ENCODE measurements around the gene SLC25A36. TPM values are rescaled to one million over a fixed set of nuclear protein-coding genes. Genes with fewer than 3 reads are reported as not detected.
"Not testable (repeated sequence)": the region's sequence is repeated elsewhere in the genome, so short reads cannot be mapped to it uniquely, and the experiment has no call there.

Gene SLC25A36
- total RNA-seq, 1 donor from 2014 or later, result 80.7 TPM

- TF ChIP-seq, protein P1, sequence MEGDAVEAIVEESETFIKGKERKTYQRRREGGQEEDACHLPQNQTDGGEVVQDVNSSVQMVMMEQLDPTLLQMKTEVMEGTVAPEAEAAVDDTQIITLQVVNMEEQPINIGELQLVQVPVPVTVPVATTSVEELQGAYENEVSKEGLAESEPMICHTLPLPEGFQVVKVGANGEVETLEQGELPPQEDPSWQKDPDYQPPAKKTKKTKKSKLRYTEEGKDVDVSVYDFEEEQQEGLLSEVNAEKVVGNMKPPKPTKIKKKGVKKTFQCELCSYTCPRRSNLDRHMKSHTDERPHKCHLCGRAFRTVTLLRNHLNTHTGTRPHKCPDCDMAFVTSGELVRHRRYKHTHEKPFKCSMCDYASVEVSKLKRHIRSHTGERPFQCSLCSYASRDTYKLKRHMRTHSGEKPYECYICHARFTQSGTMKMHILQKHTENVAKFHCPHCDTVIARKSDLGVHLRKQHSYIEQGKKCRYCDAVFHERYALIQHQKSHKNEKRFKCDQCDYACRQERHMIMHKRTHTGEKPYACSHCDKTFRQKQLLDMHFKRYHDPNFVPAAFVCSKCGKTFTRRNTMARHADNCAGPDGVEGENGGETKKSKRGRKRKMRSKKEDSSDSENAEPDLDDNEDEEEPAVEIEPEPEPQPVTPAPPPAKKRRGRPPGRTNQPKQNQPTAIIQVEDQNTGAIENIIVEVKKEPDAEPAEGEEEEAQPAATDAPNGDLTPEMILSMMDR (IDR thresholded peaks at IDR 0.05; ENCODE audit: unreplicated experiment), result no peak
- no peak for DNase-seq (ENCODE audit: low spot score)
- no peaks in the 10 kb centered on the region for H3K36me3 Mint-ChIP-seq (ENCODE audit: low read depth, unreplicated experiment)
- no peak overlapping the region for H3K27ac Mint-ChIP-seq (ENCODE audit: unreplicated experiment)
- peaks cover 4% of the 10 kb centered on the region for H3K9me3 Mint-ChIP-seq (ENCODE audit: unreplicated experiment)
- no peak overlapping the region for H3K4me3 Mint-ChIP-seq (ENCODE audit: unreplicated experiment)
- no peaks in the 10 kb centered on the region for H3K4me1 Mint-ChIP-seq (ENCODE audit: unreplicated experiment)
- no peaks in the 10 kb centered on the region for H3K27me3 Mint-ChIP-seq (ENCODE audit: unreplicated experiment)
Observed at GRCh38 chr3:140994316-140994715, 52.7 kb downstream of the SLC25A36 start.

- H3K27ac Mint-ChIP-seq (ENCODE audit: unreplicated experiment); H3K4me1 Mint-ChIP-seq (ENCODE audit: unreplicated experiment); H3K4me3 Mint-ChIP-seq (ENCODE audit: unreplicated experiment); DNase-seq (ENCODE audit: low spot score); H3K27me3 Mint-ChIP-seq (ENCODE audit: unreplicated experiment); H3K36me3 Mint-ChIP-seq (ENCODE audit: low read depth, unreplicated experiment); H3K9me3 Mint-ChIP-seq (ENCODE audit: unreplicated experiment): not testable (repeated sequence)
Observed at GRCh38 chr3:140994861-140995260, 53.2 kb downstream of the SLC25A36 start.

DNA sequence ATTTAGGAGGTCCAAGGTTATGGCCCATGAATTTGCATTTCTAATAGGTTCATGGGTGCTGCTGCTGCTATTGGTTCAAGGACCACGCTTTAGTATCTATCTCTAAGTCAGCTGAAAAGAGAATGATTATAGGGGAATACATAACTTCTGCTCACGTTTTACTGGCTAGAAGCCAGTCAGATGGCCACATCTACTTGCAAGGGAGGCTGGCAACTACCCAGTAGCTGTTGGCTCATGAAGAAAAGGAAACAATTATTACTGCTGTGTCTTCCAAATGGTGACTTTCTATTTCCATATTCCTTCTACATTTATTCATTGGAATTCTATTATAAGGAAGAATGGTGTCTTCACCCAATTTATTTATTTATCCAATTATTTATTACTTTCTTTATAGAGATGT, 54.2 kb downstream of the SLC25A36 start:
- no peaks in the 10 kb centered on the region for H3K27me3 Mint-ChIP-seq (ENCODE audit: unreplicated experiment)
- TF ChIP-seq, protein P1 (IDR thresholded peaks at IDR 0.05; ENCODE audit: unreplicated experiment), result no peak

DNA sequence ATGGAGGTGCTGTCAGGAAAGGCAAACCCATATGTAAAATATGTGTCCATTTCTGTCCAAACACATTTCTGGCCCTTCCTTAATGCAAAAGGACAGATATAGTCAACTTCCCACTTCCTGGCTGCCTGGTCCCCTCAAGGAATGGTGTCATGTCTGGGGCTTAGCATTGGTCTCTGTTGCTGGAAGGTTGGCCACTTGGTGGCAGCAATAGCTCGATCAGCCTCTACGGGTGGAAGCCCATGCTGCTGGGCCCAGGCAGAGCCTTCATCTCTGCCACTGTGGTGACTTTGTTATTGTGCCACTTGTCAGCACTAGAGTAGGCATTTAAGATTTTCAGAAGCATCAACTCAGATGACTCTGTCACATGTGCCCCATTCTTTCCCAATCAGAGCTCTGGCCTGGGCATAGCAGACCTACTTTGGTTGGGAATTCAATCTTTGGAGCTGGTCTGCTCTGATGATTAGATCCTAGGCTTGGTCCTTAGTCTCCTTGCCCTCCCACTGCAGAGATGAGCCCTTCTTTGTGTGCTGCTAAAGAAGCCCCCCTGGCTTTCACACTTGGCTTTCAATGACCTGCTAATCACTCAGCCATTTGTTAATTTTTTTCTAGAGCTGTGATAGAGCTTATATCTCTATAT, 58.5 kb downstream of the SLC25A36 start:
- no peak overlapping the region for H3K27ac Mint-ChIP-seq (ENCODE audit: unreplicated experiment)
- no peaks in the 10 kb centered on the region for H3K27me3 Mint-ChIP-seq (ENCODE audit: unreplicated experiment)
- DNase-seq (ENCODE audit: low spot score), result peak; percentile 70
- H3K36me3 Mint-ChIP-seq (ENCODE audit: low read depth, unreplicated experiment), result no peaks in the 10 kb centered on the region
- H3K9me3 Mint-ChIP-seq (ENCODE audit: unreplicated experiment), result peaks cover 4% of the 10 kb centered on the region
- H3K4me3 Mint-ChIP-seq (ENCODE audit: unreplicated experiment), result no peak overlapping the region
- no peaks in the 10 kb centered on the region for H3K4me1 Mint-ChIP-seq (ENCODE audit: unreplicated experiment)
- TF ChIP-seq, protein P1 (IDR thresholded peaks at IDR 0.05; ENCODE audit: unreplicated experiment), result no peak

More for the DNA sequence above, 54.2 kb downstream of the SLC25A36 start:
- no peak for DNase-seq (ENCODE audit: low spot score)
- no peaks in the 10 kb centered on the region for H3K4me1 Mint-ChIP-seq (ENCODE audit: unreplicated experiment)
- H3K9me3 Mint-ChIP-seq (ENCODE audit: unreplicated experiment), result peaks cover 4% of the 10 kb centered on the region
- H3K36me3 Mint-ChIP-seq (ENCODE audit: low read depth, unreplicated experiment), result no peaks in the 10 kb centered on the region
- H3K4me3 Mint-ChIP-seq (ENCODE audit: unreplicated experiment), result no peak overlapping the region
- no peak overlapping the region for H3K27ac Mint-ChIP-seq (ENCODE audit: unreplicated experiment)

- Mint-ChIP-seq H3K36me3 (ENCODE audit: low read depth, unreplicated experiment) (no peaks in the 10 kb centered on the region), H3K4me3 (ENCODE audit: unreplicated experiment) (no peak overlapping the region), H3K27me3 (ENCODE audit: unreplicated experiment) (no peaks in the 10 kb centered on the region), H3K27ac (ENCODE audit: unreplicated experiment) (no peak overlapping the region), H3K4me1 (ENCODE audit: unreplicated experiment) (no peaks in the 10 kb centered on the region), H3K9me3 (ENCODE audit: unreplicated experiment) (peaks cover 4% of the 10 kb centered on the region)
- DNase-seq (ENCODE audit: low spot score), result no peak
- TF ChIP-seq, protein P1 (IDR thresholded peaks at IDR 0.05; ENCODE audit: unreplicated experiment), result no peak
Observed at GRCh38 chr3:141000686-141001085, 59.0 kb downstream of the SLC25A36 start.
